GM12864 (cell line): ENCODE data around the gene INHBE.
A peak's percentile ranks its signal among the peaks of the same experiment; 100 is the strongest.

ENCODE experiments used
- DNase-seq: peaks from one replicate; pipeline ENCODE4 v3.0.0-alpha.2; 2011; ENCODE audit warnings: low read depth
- H3K4me3 ChIP-seq: 2 replicates; pipeline ENCODE4 v1.5.1; 2011; ENCODE audit warnings: mild to moderate bottlenecking, low read depth, low read length, control low read depth
- TF ChIP-seq, protein P1 (sequence below): IDR thresholded peaks from 2 replicates; pipeline ENCODE4 v1.5.1; 2011; ENCODE audit warnings: low read depth, mild to moderate bottlenecking, moderate library complexity, low read length, control low read depth, inconsistent platforms; ENCODE audit errors: missing control alignments

INHBE gene

DNA sequence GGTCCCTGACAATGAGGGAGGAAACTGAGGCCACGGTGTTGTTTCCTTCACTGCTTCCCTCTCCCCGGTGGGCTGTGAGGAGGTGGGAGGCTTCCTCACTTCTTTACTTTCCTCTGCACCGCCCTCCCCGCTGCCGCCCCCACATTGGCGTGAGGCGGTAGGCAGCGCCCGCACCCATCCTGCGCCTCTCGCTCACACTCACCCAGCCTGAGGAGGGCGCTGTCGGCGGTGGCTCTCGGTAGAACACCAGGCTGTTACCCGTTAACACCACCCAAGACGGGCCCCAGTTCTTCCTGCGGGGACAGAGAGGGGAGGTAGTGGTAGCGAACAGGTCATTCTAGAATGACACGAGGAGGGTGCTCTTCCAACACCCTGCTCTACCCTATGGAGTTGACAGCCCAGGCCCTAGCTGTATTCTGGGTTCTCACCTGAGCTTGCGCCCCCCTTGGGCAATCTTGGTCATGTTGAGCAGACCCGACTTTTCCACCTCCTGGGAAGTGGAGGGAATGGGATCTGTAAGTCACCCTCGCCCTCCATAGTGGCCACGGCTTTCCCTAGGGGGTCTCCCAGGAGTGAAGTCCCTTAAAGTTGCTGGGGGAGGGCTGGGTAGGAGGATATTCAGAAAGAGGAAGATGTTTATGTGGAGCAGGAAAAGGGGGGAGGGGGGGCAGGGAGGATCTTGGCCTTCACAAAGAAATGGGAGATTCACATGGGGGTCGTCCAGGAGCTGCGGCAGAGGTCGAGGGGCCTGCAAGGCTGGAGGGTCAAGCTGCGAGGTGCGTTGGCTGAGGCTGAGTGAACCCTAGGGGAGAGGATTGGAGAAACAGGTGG, 21.3 kb downstream of the INHBE start:
- DNase-seq = no peak
- peak overlapping the region; percentile 72 for H3K4me3 ChIP-seq
- TF ChIP-seq, protein P1, sequence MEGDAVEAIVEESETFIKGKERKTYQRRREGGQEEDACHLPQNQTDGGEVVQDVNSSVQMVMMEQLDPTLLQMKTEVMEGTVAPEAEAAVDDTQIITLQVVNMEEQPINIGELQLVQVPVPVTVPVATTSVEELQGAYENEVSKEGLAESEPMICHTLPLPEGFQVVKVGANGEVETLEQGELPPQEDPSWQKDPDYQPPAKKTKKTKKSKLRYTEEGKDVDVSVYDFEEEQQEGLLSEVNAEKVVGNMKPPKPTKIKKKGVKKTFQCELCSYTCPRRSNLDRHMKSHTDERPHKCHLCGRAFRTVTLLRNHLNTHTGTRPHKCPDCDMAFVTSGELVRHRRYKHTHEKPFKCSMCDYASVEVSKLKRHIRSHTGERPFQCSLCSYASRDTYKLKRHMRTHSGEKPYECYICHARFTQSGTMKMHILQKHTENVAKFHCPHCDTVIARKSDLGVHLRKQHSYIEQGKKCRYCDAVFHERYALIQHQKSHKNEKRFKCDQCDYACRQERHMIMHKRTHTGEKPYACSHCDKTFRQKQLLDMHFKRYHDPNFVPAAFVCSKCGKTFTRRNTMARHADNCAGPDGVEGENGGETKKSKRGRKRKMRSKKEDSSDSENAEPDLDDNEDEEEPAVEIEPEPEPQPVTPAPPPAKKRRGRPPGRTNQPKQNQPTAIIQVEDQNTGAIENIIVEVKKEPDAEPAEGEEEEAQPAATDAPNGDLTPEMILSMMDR = peak; percentile 73

- no peak for DNase-seq
- TF ChIP-seq, protein P1 = no peak
- H3K4me3 ChIP-seq = peak overlapping the region; percentile 72
Measured at GRCh38 chr12:57476993-57477709, 22.0 kb downstream of the INHBE start.

GRCh38 chr12:57477710-57478681, 22.9 kb downstream of the INHBE start:
- peak overlapping the region; percentile 72 for H3K4me3 ChIP-seq
- TF ChIP-seq, protein P1 = no peak

DNA sequence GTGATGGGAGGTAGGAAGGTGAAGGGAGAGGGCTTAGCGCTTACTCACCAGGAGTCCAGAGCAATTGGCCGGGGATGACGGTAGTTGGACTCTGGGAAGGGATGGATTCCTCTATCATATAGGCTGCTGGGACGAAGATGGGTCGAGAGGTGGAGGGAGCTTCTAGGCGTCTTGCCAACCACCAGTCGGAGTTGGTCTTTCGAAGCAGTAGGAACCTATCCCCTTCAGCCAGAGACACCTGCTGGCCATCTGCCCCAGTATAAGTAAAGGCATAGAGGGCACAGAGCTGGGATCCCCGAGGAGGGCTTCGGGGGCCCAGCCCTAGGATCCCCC, 23.9 kb downstream of the INHBE start:
- TF ChIP-seq, protein P1 = no peak
- H3K4me3 ChIP-seq = peak overlapping the region; percentile 72
- no peak for DNase-seq

More at GRCh38 chr12:57477710-57478681, 22.9 kb downstream of the INHBE start:
- no peak for DNase-seq

DNA sequence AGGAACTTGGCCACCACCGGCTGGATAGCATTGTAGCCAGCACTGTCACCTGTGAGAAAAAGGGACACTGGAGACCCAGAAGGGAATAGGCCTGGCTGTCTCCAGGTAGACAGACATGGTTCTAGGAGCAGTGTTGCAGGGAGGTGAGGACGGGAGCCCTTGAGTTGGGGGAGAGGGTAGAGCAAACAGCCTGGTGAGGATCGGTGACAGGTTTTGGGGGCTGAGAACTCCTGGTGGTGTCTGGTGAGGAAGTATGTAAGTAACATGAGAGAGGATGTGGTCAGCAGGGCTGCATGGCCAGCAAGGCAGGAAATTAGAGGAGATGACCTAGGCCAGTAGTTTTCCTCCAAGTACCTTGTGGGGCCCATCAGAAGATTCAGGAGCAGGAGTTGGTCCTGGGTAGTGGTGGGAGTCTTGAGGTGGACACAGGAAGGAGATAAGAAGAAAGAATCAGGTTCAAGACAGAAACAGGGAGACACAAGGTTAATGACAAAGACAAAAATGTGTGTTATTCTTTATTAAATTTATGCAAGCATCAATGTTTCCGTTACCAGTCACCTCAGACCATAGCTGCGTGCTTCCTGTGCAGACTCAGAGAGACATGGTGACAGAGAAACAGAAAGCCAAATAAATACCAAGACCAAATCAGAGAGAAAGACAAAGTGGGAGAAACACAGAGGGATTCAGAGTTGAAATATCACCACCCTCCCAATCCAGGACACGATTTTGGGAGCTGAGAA, 24.4 kb downstream of the INHBE start, which contains the start of gene ARHGAP9:
TSS of gene ARHGAP9 (minus strand) at position 491 of the 740 bp plus-strand sequence. CDS start at position 31, 460 bp downstream.
- TF ChIP-seq, protein P1 = no peak
- no peak for DNase-seq
- peak within 1 kb of the TSS; percentile 72 for H3K4me3 ChIP-seq

GRCh38 chr12:57481671-57482070, 26.6 kb downstream of the INHBE start:
- TF ChIP-seq, protein P1 = no peak
- no peak for DNase-seq
- no peak overlapping the region for H3K4me3 ChIP-seq
